ENCODE results near the gene STARD13. TPM values are rescaled to one million over a fixed set of nuclear protein-coding genes. Genes with fewer than 3 reads are reported as not detected.

The STARD13 gene
- total RNA-seq, 1 donor, result 11.0 TPM

DNA sequence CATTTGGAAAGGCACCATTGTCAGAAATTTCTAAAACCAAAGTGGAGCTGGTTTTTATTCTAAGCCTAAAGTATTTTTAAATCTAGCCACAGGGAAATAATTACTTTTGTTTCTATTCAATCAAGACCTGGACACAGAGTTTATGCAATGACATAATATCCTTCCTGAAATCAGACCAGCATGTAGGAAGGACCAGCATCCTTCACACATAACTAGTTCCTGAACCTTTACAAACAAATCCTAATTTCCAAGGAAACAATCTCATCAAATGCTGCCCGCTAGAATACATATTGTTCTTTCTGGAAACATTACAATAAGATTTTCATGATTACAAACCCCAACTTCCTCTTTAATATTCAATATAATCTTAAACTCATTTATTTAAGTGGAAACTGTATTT is 1.5 kb downstream of the STARD13 start:
- TF ChIP-seq, protein P1, sequence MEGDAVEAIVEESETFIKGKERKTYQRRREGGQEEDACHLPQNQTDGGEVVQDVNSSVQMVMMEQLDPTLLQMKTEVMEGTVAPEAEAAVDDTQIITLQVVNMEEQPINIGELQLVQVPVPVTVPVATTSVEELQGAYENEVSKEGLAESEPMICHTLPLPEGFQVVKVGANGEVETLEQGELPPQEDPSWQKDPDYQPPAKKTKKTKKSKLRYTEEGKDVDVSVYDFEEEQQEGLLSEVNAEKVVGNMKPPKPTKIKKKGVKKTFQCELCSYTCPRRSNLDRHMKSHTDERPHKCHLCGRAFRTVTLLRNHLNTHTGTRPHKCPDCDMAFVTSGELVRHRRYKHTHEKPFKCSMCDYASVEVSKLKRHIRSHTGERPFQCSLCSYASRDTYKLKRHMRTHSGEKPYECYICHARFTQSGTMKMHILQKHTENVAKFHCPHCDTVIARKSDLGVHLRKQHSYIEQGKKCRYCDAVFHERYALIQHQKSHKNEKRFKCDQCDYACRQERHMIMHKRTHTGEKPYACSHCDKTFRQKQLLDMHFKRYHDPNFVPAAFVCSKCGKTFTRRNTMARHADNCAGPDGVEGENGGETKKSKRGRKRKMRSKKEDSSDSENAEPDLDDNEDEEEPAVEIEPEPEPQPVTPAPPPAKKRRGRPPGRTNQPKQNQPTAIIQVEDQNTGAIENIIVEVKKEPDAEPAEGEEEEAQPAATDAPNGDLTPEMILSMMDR (IDR thresholded peaks at IDR 0.05; ENCODE audit: insufficient read depth, low read length), result no peak
- peak; percentile 45 for DNase-seq (ENCODE audit: low read depth)
- H3K4me3 ChIP-seq (ENCODE audit: low read depth, low read length), result peak overlapping the region; percentile 93

DNA sequence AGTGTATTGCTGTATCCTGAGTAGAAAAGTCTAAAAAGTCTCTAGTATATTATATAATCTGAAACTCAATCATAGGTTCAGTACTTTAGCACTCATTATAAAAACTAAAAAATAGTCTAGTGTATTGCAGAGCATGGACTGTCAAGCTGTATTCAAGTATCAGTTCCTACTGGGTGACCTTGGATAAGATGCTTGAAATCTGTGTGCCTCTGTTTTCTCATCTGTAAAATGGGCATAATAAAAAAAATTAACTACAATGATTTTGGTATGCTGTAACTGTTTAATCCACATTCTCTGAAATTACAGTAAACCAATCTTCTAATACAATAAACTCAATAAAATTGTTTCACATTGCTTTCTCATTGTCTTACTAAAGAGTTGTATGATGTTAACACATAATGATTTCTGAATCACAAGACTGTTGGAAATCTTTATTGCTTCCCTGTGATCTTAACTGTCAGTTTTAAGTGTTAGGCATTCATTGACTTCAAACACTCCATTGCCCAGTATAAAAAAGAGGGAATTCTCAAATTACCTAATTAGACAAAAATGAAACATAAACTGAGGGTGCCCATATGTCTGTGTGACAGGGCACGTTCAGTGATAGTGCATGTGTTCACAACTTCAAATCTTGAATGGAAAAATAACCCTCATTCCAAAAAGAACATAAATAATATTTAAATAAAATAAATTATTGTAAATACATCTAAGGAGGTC is 2.2 kb downstream of the STARD13 start:
- DNase-seq (ENCODE audit: low read depth), result no peak
- TF ChIP-seq, protein P1 (IDR thresholded peaks at IDR 0.05; ENCODE audit: insufficient read depth, low read length), result no peak
- H3K4me3 ChIP-seq (ENCODE audit: low read depth, low read length), result peak overlapping the region; percentile 93

GRCh38 chr13:33281951-33282595 is 3.5 kb downstream of the STARD13 start:
- TF ChIP-seq, protein P1 (IDR thresholded peaks at IDR 0.05; ENCODE audit: insufficient read depth, low read length), result no peak
- peak; percentile 47 for DNase-seq (ENCODE audit: low read depth)
- no peak overlapping the region for H3K4me3 ChIP-seq (ENCODE audit: low read depth, low read length)

GRCh38 chr13:33280923-33281322 is 4.6 kb downstream of the STARD13 start:
- TF ChIP-seq, protein P1 (IDR thresholded peaks at IDR 0.05; ENCODE audit: insufficient read depth, low read length), result no peak
- no peak for DNase-seq (ENCODE audit: low read depth)
- no peak overlapping the region for H3K4me3 ChIP-seq (ENCODE audit: low read depth, low read length)

GRCh38 chr13:33280279-33280905 is 5.2 kb downstream of the STARD13 start:
- no peak overlapping the region for H3K4me3 ChIP-seq (ENCODE audit: low read depth, low read length)
- no peak for DNase-seq (ENCODE audit: low read depth)
- TF ChIP-seq, protein P1 (IDR thresholded peaks at IDR 0.05; ENCODE audit: insufficient read depth, low read length), result no peak

GRCh38 chr13:33279414-33280278 is 5.9 kb downstream of the STARD13 start:
- H3K4me3 ChIP-seq (ENCODE audit: low read depth, low read length), result no peak overlapping the region
- peak; percentile 54 for DNase-seq (ENCODE audit: low read depth)
- TF ChIP-seq, protein P1 (IDR thresholded peaks at IDR 0.05; ENCODE audit: insufficient read depth, low read length), result no peak

Data from fibroblast of the aortic adventitia (primary cell).